AG20443 (cell line): ENCODE results near the gene IFITM2.
"Not testable (repeated sequence)": the region's sequence is repeated elsewhere in the genome, so short reads cannot be mapped to it uniquely, and the experiment has no call there.

Experiments
- DNase-seq: peaks from one replicate; pipeline ENCODE4 v3.0.0; 2012; ENCODE audit warnings: low spot score, mixed read lengths

The IFITM2 gene

GRCh38 chr11:325796-326591 is 18.4 kb downstream of the IFITM2 start:
- no peak for DNase-seq

- DNase-seq, result no peak
These were observed 18.9 kb downstream of the IFITM2 start for GRCh38 chr11:326592-326841.

- DNase-seq, result no peak
These were observed 19.4 kb downstream of the IFITM2 start for GRCh38 chr11:326842-327580.

GRCh38 chr11:327581-327923 is 19.9 kb downstream of the IFITM2 start:
- no peak for DNase-seq

- no peak for DNase-seq
These were observed 20.4 kb downstream of the IFITM2 start for GRCh38 chr11:328012-328411.

- DNase-seq, result not testable (repeated sequence)
These were observed 21.0 kb downstream of the IFITM2 start for GRCh38 chr11:328516-329100.

- no peak for DNase-seq
These were observed 22.3 kb downstream of the IFITM2 start for GRCh38 chr11:329886-330253.

GRCh38 chr11:330307-330693 is 22.7 kb downstream of the IFITM2 start:
- DNase-seq, result no peak

GRCh38 chr11:330694-331357 is 23.2 kb downstream of the IFITM2 start:
- DNase-seq, result no peak

GRCh38 chr11:331358-332060 is 23.9 kb downstream of the IFITM2 start:
- no peak for DNase-seq

GRCh38 chr11:332651-333480 is 25.2 kb downstream of the IFITM2 start:
- DNase-seq, result no peak

- DNase-seq, result not testable (repeated sequence)
These were observed 26.1 kb downstream of the IFITM2 start for GRCh38 chr11:333616-334263.

- no peak for DNase-seq
These were observed 26.8 kb downstream of the IFITM2 start for GRCh38 chr11:334264-334994.

- no peak for DNase-seq
These were observed 28.4 kb downstream of the IFITM2 start for GRCh38 chr11:335779-336658.

GRCh38 chr11:336659-337198 is 29.1 kb downstream of the IFITM2 start:
- no peak for DNase-seq

- no peak for DNase-seq
These were observed 30.1 kb downstream of the IFITM2 start for GRCh38 chr11:337711-338110.

GRCh38 chr11:339963-340362 is 32.3 kb downstream of the IFITM2 start:
- no peak for DNase-seq

GRCh38 chr11:340539-341512 is 33.2 kb downstream of the IFITM2 start:
- DNase-seq, result no peak
